K562 (cell line): ENCODE results near the gene KRTAP2-1. TPM values are rescaled to one million over a fixed set of nuclear protein-coding genes. Genes with fewer than 3 reads are reported as not detected.

Experiments
- ATAC-seq: fragments of 200-7000 bp; cut with Tn5 transposase; 3 replicates; pipeline ENCODE4 v1.9.1; 2020; ENCODE audit warnings: moderate library complexity
- BruUV-seq: library from RNA; stranded (reverse); fragments of 400-500 nt; replicated peaks from 2 replicates; lab custom pipeline; 2021; lab: Mats Ljungman, UMichigan
- CTCF ChIA-PET: fragments of 300-600 bp; formaldehyde crosslinking; extraction: SDS; loops from one replicate; lab custom pipeline; 2021; ENCODE audit warnings: low intra/inter-chr PET ratio; lab: Yijun Ruan, JAX
- POLR2A ChIA-PET: fragments of 300-600, 350-650 bp; sonication (Branson Sonifier 250); formaldehyde crosslinking; extraction: SDS; loops from one replicate; lab custom pipeline; 2021; ENCODE audit warnings: antibody characterized with exemption, inconsistent platforms; lab: Yijun Ruan, JAX
- DNase-seq, 4 experiments: peaks; one replicate each; pipeline versions ENCODE4 v3.0.0 to v3.0.0-alpha.2; 2011 to 2018; ENCODE audit warnings: low spot score in 3 of 4, mixed read lengths in 3 of 4; ENCODE audit errors: extremely low read depth in 1 of 4
- FAIRE-seq: peaks from 2 replicates; lab custom pipeline; 2011; peaks lifted over from hg19 to GRCh38; lab: Jason Lieb, UNC
- H2AFZ ChIP-seq: 2 replicates; pipeline ENCODE4 v1.6.0; 2011; ENCODE audit warnings: low read depth, low read length, control low read depth, inconsistent platforms
- H3K27ac ChIP-seq: fragments of 200-600 bp; 3 replicates; pipeline ENCODE4 v1.8.0; 2011; ENCODE audit warnings: low read depth, mild to moderate bottlenecking, control low read depth, inconsistent platforms, low read length, moderate library complexity, mixed read lengths; ENCODE audit errors: extremely low read depth
- H3K27me3 ChIP-seq, 2 experiments: fragments of 300-600 bp in 1 of 2; 2 replicates in 1 of 2; 3 replicates in 1 of 2; pipeline versions ENCODE4 v1.6.0 to v1.8.0; 2011; ENCODE audit warnings: inconsistent platforms in 2 of 2, low read length in 2 of 2, mild to moderate bottlenecking in 1 of 2, mixed read lengths in 1 of 2, moderate library complexity in 1 of 2; ENCODE audit not compliant: control insufficient read depth in 2 of 2, insufficient read depth in 2 of 2
- H3K36me3 ChIP-seq: fragments of 300-600 bp; 3 replicates; pipeline ENCODE4 v1.8.0; 2011; ENCODE audit warnings: mild to moderate bottlenecking, low read length, inconsistent platforms; ENCODE audit not compliant: control insufficient read depth, insufficient read depth
- H3K4me1 ChIP-seq, 2 experiments: fragments of 200-600 bp in 1 of 2; replicated peaks in 1 of 2; 2 replicates in 1 of 2; 3 replicates in 1 of 2; pipeline versions ENCODE4 v1.5.1 to v1.8.0; 2011; ENCODE audit warnings: inconsistent platforms in 2 of 2, low read length in 2 of 2, mild to moderate bottlenecking in 1 of 2, mixed read lengths in 1 of 2, moderate library complexity in 1 of 2; ENCODE audit not compliant: control insufficient read depth in 2 of 2, insufficient read depth in 2 of 2
- H3K4me2 ChIP-seq: 2 replicates; pipeline ENCODE4 v1.6.1; 2011; ENCODE audit warnings: low read length, control low read depth, inconsistent platforms, mixed read lengths; ENCODE audit not compliant: insufficient read depth
- H3K4me3 ChIP-seq: fragments of 200-600 bp; sonication (generic), shearing (Covaris generic); 2 replicates; pipeline ENCODE4 v1.5.1; 2016; ENCODE audit warnings: control low read depth, inconsistent platforms
- H3K79me2 ChIP-seq: fragments of 200-600 bp; 3 replicates; pipeline ENCODE4 v1.8.0; 2011; ENCODE audit warnings: low read length, inconsistent platforms; ENCODE audit not compliant: control insufficient read depth, insufficient read depth
- H3K9ac ChIP-seq, 2 experiments: 2 replicates each; pipeline versions ENCODE4 v1.6.0 to v1.6.1; 2011; ENCODE audit warnings: low read depth in 2 of 2, low read length in 2 of 2, control low read depth in 1 of 2, inconsistent platforms in 1 of 2, mild to moderate bottlenecking in 1 of 2, mixed read lengths in 1 of 2; ENCODE audit not compliant: insufficient read depth in 1 of 2
- H3K9me1 ChIP-seq: one replicate; pipeline ENCODE4 v1.6.0; 2011; ENCODE audit warnings: inconsistent platforms, mild to moderate bottlenecking, low read length, moderate library complexity; ENCODE audit not compliant: control insufficient read depth, insufficient read depth
- H3K9me3 ChIP-seq: replicated peaks from 2 replicates; pipeline ENCODE4 v1.5.1; 2011; ENCODE audit warnings: low read depth, low read length, inconsistent platforms; ENCODE audit not compliant: control insufficient read depth, insufficient read depth
- H4K20me1 ChIP-seq: replicated peaks from 2 replicates; pipeline ENCODE4 v1.6.1; 2011; ENCODE audit warnings: low read length, inconsistent platforms, mixed read lengths; ENCODE audit not compliant: control insufficient read depth, insufficient read depth
- CGGBP1 ChIP-seq: fragments of 250-450 bp; sonication (Bioruptor Pico); IDR thresholded peaks from 2 replicates; pipeline ENCODE4 v1.9.0; 2021; ENCODE audit warnings: mild to moderate bottlenecking
- ETS1 ChIP-seq: conservative IDR thresholded peaks from 2 replicates; pipeline ENCODE4 v1.6.1; 2011; ENCODE audit warnings: low read depth, mild to moderate bottlenecking, low read length; ENCODE audit not compliant: control insufficient read depth
- FOXJ3 ChIP-seq: sonication (generic); formaldehyde crosslinking; IDR thresholded peaks from 2 replicates; pipeline ENCODE4 v1.4.0; 2020; ENCODE audit warnings: mild to moderate bottlenecking, missing genetic modification reagents
- HLTF ChIP-seq: fragments of 450-650 bp; IDR thresholded peaks from 2 replicates; pipeline ENCODE4 v1.6.1; 2016
- SMARCA5 ChIP-seq: fragments of 450-650 bp; IDR thresholded peaks from 2 replicates; pipeline ENCODE4 v1.6.1; 2016
- SRSF3 ChIP-seq: fragments of 200-400 bp; formaldehyde crosslinking; IDR thresholded peaks from 2 replicates; pipeline ENCODE4 v1.6.1; 2016; ENCODE audit warnings: mild to moderate bottlenecking, low read length, moderate library complexity; ENCODE audit not compliant: insufficient read depth
- SRSF7 ChIP-seq: fragments of 200-400 bp; formaldehyde crosslinking; optimal IDR thresholded peaks from 2 replicates; pipeline ENCODE3; 2017; ENCODE audit warnings: mild to moderate bottlenecking, low read depth, low read length
- SRSF9 ChIP-seq: fragments of 200-400 bp; formaldehyde crosslinking; IDR thresholded peaks from 2 replicates; pipeline ENCODE4 v1.6.1; 2017; ENCODE audit warnings: low read depth, low read length, borderline replicate concordance
- TEAD4 ChIP-seq, 2 experiments: sonication (generic) in 1 of 2; formaldehyde crosslinking in 1 of 2; IDR thresholded peaks; 2 replicates each; pipeline versions ENCODE4 v1.6.1 to v1.8.0; 2012 to 2022; ENCODE audit warnings: borderline replicate concordance in 1 of 2, inconsistent platforms in 1 of 2, low read length in 1 of 2, mild to moderate bottlenecking in 1 of 2, missing genetic modification reagents in 1 of 2
- USF1 ChIP-seq: sonication (generic); formaldehyde crosslinking; IDR thresholded peaks from 2 replicates; pipeline ENCODE4 v1.9.0; 2022; ENCODE audit warnings: mild to moderate bottlenecking, missing genetic modification reagents
- ZNF512 ChIP-seq: IDR thresholded peaks from 2 replicates; pipeline ENCODE4 v1.6.1; 2016; ENCODE audit warnings: missing genetic modification characterization, missing compliant biosample characterization
- ZNF518B ChIP-seq: fragments of 250-450 bp; sonication (Bioruptor Pico); IDR thresholded peaks from 2 replicates; pipeline ENCODE4 v1.5.0; 2021; ENCODE audit warnings: mild to moderate bottlenecking, moderate library complexity
- ZNF785 ChIP-seq: fragments of 250-450 bp; sonication (Bioruptor Pico); IDR thresholded peaks from 2 replicates; pipeline ENCODE4 v1.4.0; 2020; ENCODE audit warnings: mild to moderate bottlenecking
- WGBS: fragments of 100-300 bp; shearing (Covaris generic); methylation state at CpG from one replicate; pipeline ENCODE4 v1.1.6; 2016; ENCODE audit warnings: low coverage, mixed read lengths; ENCODE audit not compliant: insufficient coverage; ENCODE audit errors: missing lambda C conversion rate; 5-methylcytosine and 5-hydroxymethylcytosine counted together
- in situ Hi-C: fragments of 300-500 bp; cut with MboI; formaldehyde crosslinking; loops from 4 replicates; pipeline ENCODE4 v1.15.0; 2018; ENCODE audit warnings: inconsistent platforms, mixed read lengths
- intact Hi-C: fragments of 100-400 bp; cut with micrococcal nuclease; formaldehyde crosslinking; loops from 2 replicates; pipeline ENCODE4 v1.14.2; 2022
- polyA plus RNA-seq, 8 experiments: library from polyadenylated mRNA; depleted of rRNA in 4 of 8; stranded (reverse) in 5 of 8; unstranded in 3 of 8; fragments of >200 nt; fragmentation: Nextera tagmentation in 2 of 8; fragmentation: Illumina TruSeq in 1 of 8; extraction: Ambion mirVana in 2 of 8; extraction: Trizol in 1 of 8; gene quantifications; 2 replicates each; pipeline versions ENCODE4 v1.2.1 to v1.2.3, GENCODE V29; 2011 to 2014; ENCODE audit warnings: inconsistent platforms in 1 of 8, missing spikeins in 1 of 8
- total RNA-seq, 7 experiments: library from RNA; depleted of rRNA in 6 of 7; stranded (reverse); fragments of >200 nt in 6 of 7; fragmentation: Illumina TruSeq in 2 of 7; extraction: Trizol in 2 of 7; gene quantifications; 2 replicates each; pipeline versions ENCODE4 v1.2.1 to v1.2.3, GENCODE V29; 2011 to 2021; ENCODE audit warnings: low replicate concordance in 1 of 7

Gene KRTAP2-1
- total and polyA plus RNA-seq, 9 of the 15 experiments (the other 6 are each of a cell fraction or from before 2014, with no cell fraction given) = not detected

DNA sequence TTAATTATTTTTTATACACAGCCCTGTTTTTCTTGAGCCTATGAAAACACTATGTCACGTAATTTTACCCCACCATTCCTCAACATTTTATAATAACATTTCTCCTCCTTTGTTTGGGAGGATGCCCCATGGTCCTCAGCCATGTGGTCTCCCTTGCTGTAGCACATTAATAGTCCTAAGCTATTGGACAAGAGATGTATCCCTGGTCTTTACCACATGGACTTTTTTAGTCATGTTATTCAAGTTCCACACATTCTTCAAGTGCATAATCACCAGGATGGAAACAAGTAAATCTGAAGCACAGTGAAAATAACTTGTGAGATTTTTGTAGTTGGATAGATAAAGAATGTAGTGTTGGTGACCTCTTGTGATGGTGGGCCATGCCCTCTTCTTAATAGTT, 14.8 kb upstream of the KRTAP2-1 start:
- FAIRE-seq (no peak), ATAC-seq (no peak), DNase-seq (no peak)
- H3K9me3 ChIP-seq = no peaks in the 10 kb centered on the region
- H3K9ac ChIP-seq = no peak overlapping the region
- ChIA-PET POLR2A (interaction anchor here (0.7 kb wide), 1 partner anchor 592 kb away, joined by 3 read pairs; no protein-coding TSS in a partner anchor), CTCF (no interaction called here)
- no peaks in the 10 kb centered on the region for H3K9me1 ChIP-seq
- no TSS peak for BruUV-seq
- H3K4me3 ChIP-seq = no peak overlapping the region
- intact Hi-C loops (no loop called here), in situ Hi-C loops (no loop called here)
- no peaks in the 10 kb centered on the region; the same call in 1 of the 2 replicates for H4K20me1 ChIP-seq
- no peak overlapping the region for H2AFZ ChIP-seq
- H3K79me2 ChIP-seq = no peaks in the 10 kb centered on the region
- WGBS = 0% methylated on average over 1 of the region's 1 CpG
- no peak overlapping the region for H3K27ac ChIP-seq
- peaks cover 0 to 5% of the 10 kb centered on the region in 2 experiments; a peak in 2 of 5 replicates for H3K4me1 ChIP-seq
- no peaks in the 10 kb centered on the region for H3K36me3 ChIP-seq
- peaks cover 0 to 4% of the 10 kb centered on the region in 2 experiments; a peak in 3 of 5 replicates for H3K27me3 ChIP-seq
- no peak overlapping the region for H3K4me2 ChIP-seq
- TF ChIP-seq FOXJ3 (CRISPR knock-in tag) = no peak
- TF ChIP-seq ZNF512 = no peak
- TF ChIP-seq CGGBP1 = no peak
- TF ChIP-seq SRSF3 = no peak
- no peak for TF ChIP-seq ZNF785 (CRISPR knock-in tag)
- TF ChIP-seq SMARCA5 = no peak
- no peak for TF ChIP-seq SRSF9
- TF ChIP-seq ETS1 = no peak
- no peak for TF ChIP-seq SRSF7
- no peak for TF ChIP-seq HLTF
- TF ChIP-seq USF1 (CRISPR knock-in tag) = no peak
- TF ChIP-seq ZNF518B (CRISPR knock-in tag) = no peak
- TF ChIP-seq TEAD4 (IDR thresholded peaks at IDR 0.05; ENCODE audit: low read length) = no peak
- no peak for TF ChIP-seq TEAD4 (CRISPR knock-in tag; IDR thresholded peaks at IDR 0.05; ENCODE audit: borderline replicate concordance)
